HEK293 (cell line): Measurements from ENCODE around the gene OCA2.

ENCODE experiments used
- CTCF ChIA-PET: fragments of 350-600 bp; formaldehyde crosslinking; extraction: SDS; loops from one replicate; lab custom pipeline; 2021; ENCODE audit warnings: antibody characterized with exemption; lab: Yijun Ruan, JAX
- POLR2A ChIA-PET: fragments of 300-600 bp; formaldehyde crosslinking; extraction: SDS; loops from one replicate; lab custom pipeline; 2020; ENCODE audit warnings: antibody characterized with exemption, inconsistent platforms; lab: Yijun Ruan, JAX
- H3K27ac ChIP-seq: fragments of 200-500 bp; sonication (Bioruptor generic); 2 replicates; pipeline ENCODE4 v1.5.1; 2014; ENCODE audit warnings: low read depth, low read length, control low read depth, inconsistent platforms; ENCODE audit errors: extremely low read depth
- H3K36me3 ChIP-seq, 2 experiments: fragments of 200-500 bp in 1 of 2; sonication (Bioruptor generic) in 1 of 2; 1 replicate in 1 of 2; 2 replicates in 1 of 2; pipeline ENCODE4 v1.5.1; 2014 to 2017; ENCODE audit warnings: inconsistent platforms in 2 of 2, low read length in 2 of 2; ENCODE audit not compliant: control insufficient read depth in 2 of 2, insufficient read depth in 1 of 2
- H3K4me1 ChIP-seq: fragments of 200-500 bp; sonication (Bioruptor generic); 2 replicates; pipeline ENCODE4 v1.5.1; 2014; ENCODE audit warnings: mild to moderate bottlenecking, low read length, inconsistent platforms; ENCODE audit not compliant: control insufficient read depth, insufficient read depth
- H3K4me3 ChIP-seq: 2 replicates; pipeline ENCODE4 v1.5.1; 2011; ENCODE audit warnings: low read depth, mild to moderate bottlenecking, control low read depth, low read length, moderate library complexity
- H3K9me3 ChIP-seq: fragments of 200-500 bp; sonication (Bioruptor generic); 2 replicates; pipeline ENCODE4 v1.5.1; 2014; ENCODE audit warnings: low read depth, low read length, inconsistent platforms; ENCODE audit not compliant: control insufficient read depth, insufficient read depth
- ATF2 ChIP-seq: fragments of 450-650 bp; formaldehyde crosslinking; IDR thresholded peaks from 2 replicates; pipeline ENCODE4 v1.5.1; 2016; ENCODE audit warnings: missing biosample characterization, missing genetic modification characterization, low read depth
- HOXC10 ChIP-seq: sonication (generic); formaldehyde crosslinking; IDR thresholded peaks from 2 replicates; pipeline ENCODE4 v1.8.1; 2023; ENCODE audit warnings: mild to moderate bottlenecking, missing genetic modification reagents
- SETDB1 ChIP-seq: IDR thresholded peaks from one replicate; pipeline ENCODE4 v1.6.1; 2017; ENCODE audit warnings: mild to moderate bottlenecking, low read length, moderate library complexity, mixed read lengths; ENCODE audit not compliant: insufficient read length
- ZIC2 ChIP-seq: fragments of 450-650 bp; formaldehyde crosslinking; IDR thresholded peaks from 2 replicates; pipeline ENCODE4 v1.5.1; 2016; ENCODE audit warnings: missing biosample characterization, missing genetic modification characterization
- ZNF223 ChIP-seq: fragments of 450-650 bp; formaldehyde crosslinking; IDR thresholded peaks from 2 replicates; pipeline ENCODE4 v1.5.1; 2016; ENCODE audit warnings: missing biosample characterization, missing genetic modification characterization
- ZNF23 ChIP-seq: fragments of 450-650 bp; formaldehyde crosslinking; IDR thresholded peaks from 2 replicates; pipeline ENCODE4 v1.5.1; 2016; ENCODE audit warnings: missing biosample characterization, missing genetic modification characterization, borderline replicate concordance
- ZNF24 ChIP-seq: fragments of 450-650 bp; formaldehyde crosslinking; IDR thresholded peaks from 2 replicates; pipeline ENCODE4 v1.5.1; 2016; ENCODE audit warnings: missing biosample characterization, missing genetic modification characterization
- ZNF335 ChIP-seq: fragments of 450-650 bp; formaldehyde crosslinking; conservative IDR thresholded peaks from 2 replicates; pipeline ENCODE4 v1.5.1; 2016; ENCODE audit warnings: missing biosample characterization, missing genetic modification characterization
- ZNF366 ChIP-seq: fragments of 450-650 bp; formaldehyde crosslinking; conservative IDR thresholded peaks from 2 replicates; pipeline ENCODE4 v1.5.1; 2016; ENCODE audit warnings: missing biosample characterization, missing genetic modification characterization
- ZNF37A ChIP-seq: fragments of 450-650 bp; IDR thresholded peaks from 2 replicates; pipeline ENCODE4 v1.5.1; 2018; ENCODE audit warnings: missing biosample characterization, missing genetic modification characterization
- ZNF391 ChIP-seq: fragments of 450-650 bp; formaldehyde crosslinking; IDR thresholded peaks from 2 replicates; pipeline ENCODE4 v1.5.1; 2016; ENCODE audit warnings: low read depth, missing biosample characterization, missing genetic modification characterization, borderline replicate concordance
- ZNF433 ChIP-seq: fragments of 450-650 bp; formaldehyde crosslinking; IDR thresholded peaks from 2 replicates; pipeline ENCODE4 v1.5.1; 2016; ENCODE audit warnings: missing biosample characterization, missing genetic modification characterization, low read depth
- ZNF621 ChIP-seq: fragments of 450-650 bp; formaldehyde crosslinking; IDR thresholded peaks from 2 replicates; pipeline ENCODE4 v1.5.1; 2017; ENCODE audit warnings: missing biosample characterization, missing genetic modification characterization
- ZNF626 ChIP-seq: fragments of 450-650 bp; sonication (Bioruptor Pico); formaldehyde crosslinking; IDR thresholded peaks from 2 replicates; pipeline ENCODE4 v1.5.1; 2018; ENCODE audit warnings: missing biosample characterization, missing genetic modification characterization, inconsistent platforms
- ZNF692 ChIP-seq: fragments of 450-650 bp; formaldehyde crosslinking; IDR thresholded peaks from 2 replicates; pipeline ENCODE4 v1.5.1; 2016; ENCODE audit warnings: missing biosample characterization, missing genetic modification characterization
- ZNF785 ChIP-seq: fragments of 450-650 bp; formaldehyde crosslinking; IDR thresholded peaks from 2 replicates; pipeline ENCODE4 v1.5.1; 2016; ENCODE audit warnings: missing biosample characterization, missing genetic modification characterization
- TF ChIP-seq, protein P1 (sequence below): fragments of 450-650 bp; formaldehyde crosslinking; IDR thresholded peaks from 2 replicates; pipeline ENCODE4 v1.5.1; 2016; ENCODE audit warnings: missing biosample characterization, missing genetic modification characterization
- TF ChIP-seq, protein P2 (sequence below): fragments of 450-650 bp; formaldehyde crosslinking; IDR thresholded peaks from 2 replicates; pipeline ENCODE4 v1.5.1; 2016; ENCODE audit warnings: missing biosample characterization, missing genetic modification characterization

Gene OCA2

DNA sequence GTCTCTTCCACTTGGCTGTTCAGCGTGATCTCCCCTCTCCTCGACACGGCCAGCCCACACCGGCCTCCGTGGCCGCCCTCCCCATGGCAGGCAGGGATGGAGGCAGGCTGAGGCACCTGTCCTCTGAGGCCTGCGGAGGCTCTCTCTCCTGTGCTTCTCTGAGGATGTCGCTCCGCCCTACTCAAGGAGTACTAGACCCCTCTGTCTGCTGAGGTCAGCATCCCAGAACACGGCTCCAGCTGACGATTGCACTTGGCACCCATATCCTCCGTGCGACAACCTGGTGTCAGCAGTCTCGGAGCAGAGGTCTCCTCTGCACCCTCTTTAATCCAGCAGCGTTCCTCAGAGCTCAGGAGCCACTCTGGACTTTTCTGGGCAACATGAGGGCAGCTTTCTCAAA lies 322.6 kb downstream of the OCA2 start (continued):
- TF ChIP-seq ZIC2 (tag by site-specific recombination) (no peak), ZNF223 (no peak)

DNA sequence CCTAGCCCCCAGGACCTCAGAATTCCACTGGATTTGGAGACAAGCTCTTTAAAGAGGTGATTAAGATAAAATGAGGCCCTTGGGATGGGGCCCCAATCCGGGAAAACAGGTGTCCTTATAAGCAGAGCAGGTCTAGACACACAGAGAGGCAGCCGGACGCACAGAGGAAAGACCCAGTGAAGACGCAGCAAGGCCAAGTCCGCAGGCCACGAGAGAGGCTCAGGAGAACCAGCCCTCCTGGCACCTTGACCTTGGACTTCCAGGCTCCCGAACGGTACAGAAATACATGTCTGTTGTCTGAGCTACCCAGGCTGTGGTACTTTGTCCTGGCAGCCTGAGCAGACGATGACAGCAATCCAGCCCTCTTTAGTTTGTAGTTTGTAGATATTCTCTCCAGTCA lies 324.5 kb downstream of the OCA2 start:
- no peak overlapping the region for H3K4me3 ChIP-seq
- H3K9me3 ChIP-seq = no peaks in the 10 kb centered on the region
- no peaks in the 10 kb centered on the region for H3K4me1 ChIP-seq
- no peaks in the 10 kb centered on the region for H3K36me3 ChIP-seq
- H3K27ac ChIP-seq = no peak overlapping the region
- CTCF ChIA-PET = interaction anchor here (0.6 to 1.0 kb wide), 2 partner anchors 70 to 431 kb away, joined by 3 read pairs; no protein-coding TSS in a partner anchor
- no peak for TF ChIP-seq ZNF621 (tag by site-specific recombination)
- TF ChIP-seq ZIC2 (tag by site-specific recombination) = no peak
- no peak for TF ChIP-seq ZNF37A
- no peak for TF ChIP-seq ZNF692 (tag by site-specific recombination)
- no peak for TF ChIP-seq ZNF335 (tag by site-specific recombination)
- TF ChIP-seq, protein P1, sequence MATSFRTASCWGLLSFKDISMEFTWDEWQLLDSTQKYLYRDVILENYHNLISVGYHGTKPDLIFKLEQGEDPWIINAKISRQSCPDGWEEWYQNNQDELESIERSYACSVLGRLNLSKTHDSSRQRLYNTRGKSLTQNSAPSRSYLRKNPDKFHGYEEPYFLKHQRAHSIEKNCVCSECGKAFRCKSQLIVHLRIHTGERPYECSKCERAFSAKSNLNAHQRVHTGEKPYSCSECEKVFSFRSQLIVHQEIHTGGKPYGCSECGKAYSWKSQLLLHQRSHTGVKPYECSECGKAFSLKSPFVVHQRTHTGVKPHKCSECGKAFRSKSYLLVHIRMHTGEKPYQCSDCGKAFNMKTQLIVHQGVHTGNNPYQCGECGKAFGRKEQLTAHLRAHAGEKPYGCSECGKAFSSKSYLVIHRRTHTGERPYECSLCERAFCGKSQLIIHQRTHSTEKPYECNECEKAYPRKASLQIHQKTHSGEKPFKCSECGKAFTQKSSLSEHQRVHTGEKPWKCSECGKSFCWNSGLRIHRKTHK (tag by site-specific recombination) = no peak
- no peak for TF ChIP-seq ZNF785 (tag by site-specific recombination)
- TF ChIP-seq ZNF626 (tag by site-specific recombination) = no peak
- no peak for TF ChIP-seq ZNF366 (tag by site-specific recombination)
- no peak for TF ChIP-seq ZNF23 (tag by site-specific recombination)
- POLR2A ChIA-PET = no interaction called here

DNA sequence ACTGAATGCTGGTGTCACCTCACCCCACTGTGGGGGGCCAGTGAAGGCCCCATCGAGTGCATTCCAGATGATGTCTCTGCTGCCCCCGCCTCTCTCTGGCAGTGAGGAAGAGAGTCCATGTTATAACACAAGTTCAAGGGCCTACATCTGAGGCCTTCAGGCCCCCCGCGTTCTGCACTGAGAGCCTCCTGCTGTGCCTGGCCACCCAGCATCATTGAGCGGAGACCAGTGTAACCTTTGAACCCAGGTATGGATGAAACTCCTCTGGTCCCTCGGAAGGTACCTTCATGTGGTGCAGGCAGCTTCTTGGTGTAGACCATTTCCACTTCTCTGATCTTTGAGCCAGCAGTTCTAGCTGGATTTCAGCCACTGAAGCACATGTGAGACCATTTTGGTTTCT lies 324.9 kb downstream of the OCA2 start:
- Histone ChIP-seq H3K9me3 (no peaks in the 10 kb centered on the region), H3K27ac (no peak overlapping the region), H3K36me3 (no peaks in the 10 kb centered on the region), H3K4me3 (no peak overlapping the region), H3K4me1 (no peaks in the 10 kb centered on the region)
- POLR2A ChIA-PET = no interaction called here
- TF ChIP-seq ZNF391 = no peak
- no peak for TF ChIP-seq ZNF433 (tag by site-specific recombination)
- no peak for TF ChIP-seq ZNF24
- TF ChIP-seq ATF2 = no peak
- TF ChIP-seq HOXC10 = no peak
- TF ChIP-seq ZNF23 (tag by site-specific recombination) = no peak
- no peak for TF ChIP-seq SETDB1
- TF ChIP-seq, protein P2, sequence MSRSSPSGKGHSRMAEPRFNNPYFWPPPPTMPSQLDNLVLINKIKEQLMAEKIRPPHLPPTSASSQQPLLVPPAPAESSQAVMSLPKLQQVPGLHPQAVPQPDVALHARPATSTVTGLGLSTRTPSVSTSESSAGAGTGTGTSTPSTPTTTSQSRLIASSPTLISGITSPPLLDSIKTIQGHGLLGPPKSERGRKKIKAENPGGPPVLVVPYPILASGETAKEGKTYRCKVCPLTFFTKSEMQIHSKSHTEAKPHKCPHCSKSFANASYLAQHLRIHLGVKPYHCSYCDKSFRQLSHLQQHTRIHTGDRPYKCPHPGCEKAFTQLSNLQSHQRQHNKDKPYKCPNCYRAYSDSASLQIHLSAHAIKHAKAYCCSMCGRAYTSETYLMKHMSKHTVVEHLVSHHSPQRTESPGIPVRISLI = no peak
- CTCF ChIA-PET = interaction anchor here (1.0 kb wide), 1 partner anchor 71 kb away, joined by 3 read pairs; no protein-coding TSS in a partner anchor
